Inferior parietal cortex (tissue), 1 donor: ENCODE measurements around the gene ZNF32.
"Not testable (repeated sequence)": the region's sequence is repeated elsewhere in the genome, so short reads cannot be mapped to it uniquely, and the experiment has no call there.

Experiments used
- DNase-seq: peaks from one replicate; pipeline ENCODE4 v3.0.0-alpha.2; 2016; ENCODE audit errors: extremely low spot score

ZNF32 gene

GRCh38 chr10:43680035-43680434 is 31.4 kb upstream of the ZNF32 start:
- DNase-seq: no peak

- DNase-seq: peak; percentile 28
Observed at GRCh38 chr10:43679509-43679908, 30.8 kb upstream of the ZNF32 start.

GRCh38 chr10:43678654-43679053 is 30.0 kb upstream of the ZNF32 start:
- DNase-seq: no peak

- DNase-seq: no peak
Observed at GRCh38 chr10:43676901-43677300, 28.2 kb upstream of the ZNF32 start.

GRCh38 chr10:43676331-43676730 is 27.6 kb upstream of the ZNF32 start:
- no peak for DNase-seq

GRCh38 chr10:43674553-43675210 is 26.0 kb upstream of the ZNF32 start:
- no peak for DNase-seq

- no peak for DNase-seq
Observed at GRCh38 chr10:43673471-43673870, 24.8 kb upstream of the ZNF32 start.

GRCh38 chr10:43671659-43672531 is 23.2 kb upstream of the ZNF32 start:
- peak; percentile 90 for DNase-seq

GRCh38 chr10:43669386-43669785 is 20.7 kb upstream of the ZNF32 start:
- DNase-seq: no peak

- no peak for DNase-seq
Observed at GRCh38 chr10:43667761-43668386, 19.2 kb upstream of the ZNF32 start.

GRCh38 chr10:43667317-43667731 is 18.6 kb upstream of the ZNF32 start:
- DNase-seq: no peak

GRCh38 chr10:43666552-43666951 is 17.9 kb upstream of the ZNF32 start:
- no peak for DNase-seq

GRCh38 chr10:43665054-43665453 is 16.4 kb upstream of the ZNF32 start:
- DNase-seq: no peak

- no peak for DNase-seq
Observed at GRCh38 chr10:43658227-43658626, 9.5 kb upstream of the ZNF32 start.

GRCh38 chr10:43655311-43655710 is 6.6 kb upstream of the ZNF32 start:
- no peak for DNase-seq

- no peak for DNase-seq
Observed at GRCh38 chr10:43653746-43654145, 5.1 kb upstream of the ZNF32 start.

GRCh38 chr10:43649185-43649523 is 473 bp upstream of the ZNF32 start:
- no peak for DNase-seq

GRCh38 chr10:43648095-43648397 is 635 bp downstream of the ZNF32 start:
- peak; percentile 22 for DNase-seq

GRCh38 chr10:43647576-43647975 is 1.1 kb downstream of the ZNF32 start:
- no peak for DNase-seq

GRCh38 chr10:43645866-43646265 is 2.8 kb downstream of the ZNF32 start:
- DNase-seq: no peak

- no peak for DNase-seq
Observed at GRCh38 chr10:43644252-43644651, 4.4 kb downstream of the ZNF32 start.

- no peak for DNase-seq
Observed at GRCh38 chr10:43640603-43641002, 8.1 kb downstream of the ZNF32 start.

GRCh38 chr10:43635816-43636215 is 12.9 kb downstream of the ZNF32 start:
- not testable (repeated sequence) for DNase-seq
